Measurements from ENCODE around the gene SPECC1L. TPM values are rescaled to one million over a fixed set of nuclear protein-coding genes. Genes with fewer than 3 reads are reported as not detected.
A peak's percentile ranks its signal among the peaks of the same experiment; 100 is the strongest.

Gene SPECC1L
- total and polyA plus RNA-seq, 4 experiments from 2014 or later: 4.3 to 62.1 (median 32.0) TPM

DNA sequence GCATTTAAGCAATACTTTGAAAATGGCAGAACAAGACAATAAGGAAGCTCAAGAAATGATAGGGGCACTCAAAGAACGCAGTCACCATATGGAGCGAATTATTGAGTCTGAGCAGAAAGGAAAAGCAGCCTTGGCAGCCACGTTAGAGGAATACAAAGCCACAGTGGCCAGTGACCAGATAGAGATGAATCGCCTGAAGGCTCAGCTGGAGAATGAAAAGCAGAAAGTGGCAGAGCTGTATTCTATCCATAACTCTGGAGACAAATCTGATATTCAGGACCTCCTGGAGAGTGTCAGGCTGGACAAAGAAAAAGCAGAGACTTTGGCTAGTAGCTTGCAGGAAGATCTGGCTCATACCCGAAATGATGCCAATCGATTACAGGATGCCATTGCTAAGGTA, 51.9 kb downstream of the SPECC1L start:
- intact Hi-C loops (cut with micrococcal nuclease): no loop called here
- no peak for DNase-seq
- H3K27me3 ChIP-seq (ENCODE audit: insufficient read depth, low read length): no peaks in the 10 kb centered on the region
- H3K4me1 ChIP-seq (ENCODE audit: insufficient read depth, low read length): no peaks in the 10 kb centered on the region
- Mint-ChIP-seq H3K4me1 (peaks cover 5 to 12% (median 10%) of the 10 kb centered on the region in 4 donors), H3K36me3 (peaks cover 40 to 55% of the 10 kb centered on the region in 2 donors), H3K4me3 (no peak overlapping the region), H3K27me3 (no peaks in the 10 kb centered on the region), H3K27ac (peak overlapping the region in 3 of 7 donors; percentile 5 to 23 (median 16)), H3K9me3 (no peaks in the 10 kb centered on the region)
- H3K36me3 ChIP-seq (ENCODE audit: insufficient read depth, low read length): peaks cover 17% of the 10 kb centered on the region
- H3K27ac ChIP-seq (ENCODE audit: low read depth, low read length): no peak overlapping the region
- POLR2A ChIA-PET (ENCODE audit: partially characterized antibody): no interaction called here
- CTCF ChIA-PET (ENCODE audit: partially characterized antibody): interaction anchor here (1.1 to 2.2 kb wide), 2 partner anchors 181 to 199 kb away, joined by 4 read pairs; no protein-coding TSS in a partner anchor
- H3K9me3 ChIP-seq (ENCODE audit: control insufficient read depth in 1 of 2, low read length in 2 of 2): no peaks in the 10 kb centered on the region
- no peak overlapping the region for H3K4me3 ChIP-seq (ENCODE audit: low read length in 2 of 2)

DNA sequence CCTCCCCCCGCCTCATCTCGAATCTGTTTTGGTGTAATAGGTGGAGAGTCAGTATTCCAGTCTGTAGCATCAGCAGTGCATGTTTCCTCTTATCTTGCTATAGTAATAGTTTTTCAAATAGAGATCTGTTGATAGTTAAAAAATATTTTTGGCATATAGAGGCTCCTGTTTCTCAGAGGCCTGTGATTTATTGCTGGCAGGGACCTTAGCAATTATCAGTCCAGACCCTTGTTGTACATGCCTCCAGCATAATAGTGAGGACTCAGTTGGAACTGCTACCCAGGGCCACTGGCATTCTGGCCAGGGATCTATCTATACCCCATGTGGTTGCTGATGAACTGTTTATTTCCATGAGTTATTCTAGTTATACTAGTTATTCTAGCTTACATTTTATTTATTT, 52.6 kb downstream of the SPECC1L start:
- Histone ChIP-seq H3K4me3 (ENCODE audit: low read length in 2 of 2) (no peak overlapping the region), H3K27me3 (ENCODE audit: insufficient read depth, low read length) (no peaks in the 10 kb centered on the region), H3K36me3 (ENCODE audit: insufficient read depth, low read length) (peaks cover 21% of the 10 kb centered on the region), H3K4me1 (ENCODE audit: insufficient read depth, low read length) (no peaks in the 10 kb centered on the region), H3K27ac (ENCODE audit: low read depth, low read length) (no peak overlapping the region), H3K9me3 (ENCODE audit: control insufficient read depth in 1 of 2, low read length in 2 of 2) (no peaks in the 10 kb centered on the region)
- no peak for DNase-seq
- ChIA-PET POLR2A (ENCODE audit: partially characterized antibody) (no interaction called here), CTCF (ENCODE audit: partially characterized antibody) (interaction anchor here (1.1 to 2.2 kb wide), 4 partner anchors 26 to 199 kb away, joined by 3 to 4 read pairs (median 4); partner anchors contain the start of gene ADORA2A)
- H3K4me1 Mint-ChIP-seq: peaks cover 5 to 12% (median 10%) of the 10 kb centered on the region in 4 donors
- peak overlapping the region in 1 of 7 donors; percentile 30 for H3K27ac Mint-ChIP-seq
- peaks cover 44 to 59% of the 10 kb centered on the region in 2 donors for H3K36me3 Mint-ChIP-seq
- H3K27me3 Mint-ChIP-seq: no peaks in the 10 kb centered on the region
- no peak overlapping the region for H3K4me3 Mint-ChIP-seq
- H3K9me3 Mint-ChIP-seq: no peaks in the 10 kb centered on the region
- intact Hi-C loops (cut with micrococcal nuclease): no loop called here

DNA sequence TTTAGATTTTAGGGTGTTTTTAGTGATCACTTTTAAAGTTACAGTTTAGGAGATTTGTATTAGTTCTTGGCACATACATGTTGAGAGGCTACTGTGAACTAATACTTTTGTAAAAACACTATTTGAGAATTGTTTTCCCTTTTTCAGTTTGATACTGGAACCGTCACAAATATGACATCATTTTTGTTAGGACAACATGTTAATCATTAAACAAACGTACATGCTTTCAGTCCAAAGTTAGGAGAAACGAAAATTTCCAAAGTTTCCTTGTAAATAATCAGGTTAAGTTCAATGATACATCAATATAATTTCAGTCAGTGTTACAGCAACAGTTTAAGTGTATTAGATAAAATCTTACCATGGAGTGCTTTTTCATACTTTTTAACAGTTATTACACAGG, 53.1 kb downstream of the SPECC1L start:
- H3K27ac Mint-ChIP-seq: peak overlapping the region in 2 of 7 donors; percentile 28 to 65
- Histone ChIP-seq H3K36me3 (ENCODE audit: insufficient read depth, low read length) (peaks cover 21% of the 10 kb centered on the region), H3K4me1 (ENCODE audit: insufficient read depth, low read length) (no peaks in the 10 kb centered on the region), H3K27me3 (ENCODE audit: insufficient read depth, low read length) (no peaks in the 10 kb centered on the region), H3K27ac (ENCODE audit: low read depth, low read length) (no peak overlapping the region), H3K4me3 (ENCODE audit: low read length in 2 of 2) (no peak overlapping the region), H3K9me3 (ENCODE audit: control insufficient read depth in 1 of 2, low read length in 2 of 2) (no peaks in the 10 kb centered on the region)
- DNase-seq: no peak
- CTCF ChIA-PET (ENCODE audit: partially characterized antibody): interaction anchor here (0.9 to 2.2 kb wide), 6 partner anchors 9 to 202 kb away, joined by 3 to 4 read pairs (median 3); partner anchors contain the start of gene ADORA2A
- POLR2A ChIA-PET (ENCODE audit: partially characterized antibody): no interaction called here
- H3K36me3 Mint-ChIP-seq: peaks cover 46 to 60% of the 10 kb centered on the region in 2 donors
- no peak overlapping the region for H3K4me3 Mint-ChIP-seq
- H3K27me3 Mint-ChIP-seq: no peaks in the 10 kb centered on the region
- intact Hi-C loops (cut with micrococcal nuclease): loop anchor here (1.0 kb wide), 1 partner anchor 162 kb away; no protein-coding TSS in a partner anchor
- H3K4me1 Mint-ChIP-seq: peaks cover 5 to 12% (median 11%) of the 10 kb centered on the region in 4 donors
- no peaks in the 10 kb centered on the region for H3K9me3 Mint-ChIP-seq

DNA sequence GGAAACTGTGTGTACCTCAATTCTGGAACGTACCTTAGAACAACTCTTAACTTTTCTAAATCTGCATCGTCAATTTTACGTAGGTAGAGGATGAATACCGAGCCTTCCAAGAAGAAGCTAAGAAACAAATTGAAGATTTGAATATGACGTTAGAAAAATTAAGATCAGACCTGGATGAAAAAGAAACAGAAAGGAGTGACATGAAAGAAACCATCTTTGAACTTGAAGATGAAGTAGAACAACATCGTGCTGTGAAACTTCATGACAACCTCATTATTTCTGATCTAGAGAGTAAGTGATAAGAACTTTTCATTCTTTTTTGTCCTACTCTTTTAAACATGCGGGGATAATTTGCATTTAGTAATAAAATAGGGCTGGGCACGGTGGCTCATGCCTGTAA, 53.5 kb downstream of the SPECC1L start:
- POLR2A ChIA-PET (ENCODE audit: partially characterized antibody): no interaction called here
- H3K4me3 Mint-ChIP-seq: no peak overlapping the region

DNA sequence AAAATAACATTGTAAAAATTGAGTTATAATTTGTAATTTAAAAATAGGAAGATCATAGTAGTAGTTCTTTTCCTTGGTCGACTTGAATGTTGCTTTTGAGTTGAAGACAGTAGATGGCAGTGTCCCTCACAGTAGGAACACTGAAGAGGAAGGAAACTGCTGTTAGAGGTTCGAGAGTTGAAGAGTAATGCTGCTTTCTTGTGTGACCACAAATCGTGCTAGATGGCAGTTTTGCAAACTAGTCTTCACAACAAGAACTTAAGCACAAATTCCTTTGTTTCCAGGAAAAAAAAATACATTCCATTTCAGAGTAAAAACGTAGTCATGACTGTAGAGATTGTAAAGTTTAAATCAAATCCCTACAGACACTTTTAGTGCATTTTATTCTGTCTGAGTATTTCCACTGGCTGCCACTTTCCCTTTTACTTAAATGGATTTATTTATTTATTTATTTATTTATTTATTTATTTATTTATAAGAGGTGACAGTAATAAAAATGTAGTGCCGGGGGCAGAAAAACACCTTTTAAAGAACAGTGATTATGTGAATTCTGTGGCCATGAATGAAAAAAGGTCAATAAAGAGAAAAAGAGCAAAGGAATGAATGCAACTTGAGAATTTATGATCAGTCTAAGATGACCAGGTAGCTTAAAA, 54.6 kb downstream of the SPECC1L start:
- Histone ChIP-seq H3K27ac (ENCODE audit: low read depth, low read length) (no peak overlapping the region), H3K4me1 (ENCODE audit: insufficient read depth, low read length) (peaks cover 9% of the 10 kb centered on the region), H3K27me3 (ENCODE audit: insufficient read depth, low read length) (no peaks in the 10 kb centered on the region), H3K4me3 (ENCODE audit: low read length in 2 of 2) (no peak overlapping the region), H3K9me3 (ENCODE audit: control insufficient read depth in 1 of 2, low read length in 2 of 2) (no peaks in the 10 kb centered on the region), H3K36me3 (ENCODE audit: insufficient read depth, low read length) (peaks cover 25% of the 10 kb centered on the region)
- Mint-ChIP-seq H3K27me3 (no peaks in the 10 kb centered on the region), H3K36me3 (peaks cover 46 to 64% of the 10 kb centered on the region in 2 donors), H3K27ac (peak overlapping the region in 1 of 7 donors; percentile 12), H3K9me3 (no peaks in the 10 kb centered on the region), H3K4me3 (no peak overlapping the region), H3K4me1 (peaks cover 13 to 22% (median 20%) of the 10 kb centered on the region in 4 donors)
- intact Hi-C loops (cut with micrococcal nuclease): loop anchor here (1.0 kb wide), 2 partner anchors 98 to 200 kb away; no protein-coding TSS in a partner anchor
- ChIA-PET CTCF (ENCODE audit: partially characterized antibody) (interaction anchor here (1.0 to 1.3 kb wide), 4 partner anchors 196 to 204 kb away, joined by 3 to 5 read pairs (median 4); no protein-coding TSS in a partner anchor), POLR2A (ENCODE audit: partially characterized antibody) (no interaction called here)
- peak in 4 of 5 donors; percentile 39 to 49 (median 44) for DNase-seq

More for the DNA sequence above, 53.5 kb downstream of the SPECC1L start:
- no peak overlapping the region for H3K4me3 ChIP-seq (ENCODE audit: low read length in 2 of 2)
- intact Hi-C loops (cut with micrococcal nuclease): loop anchor here (1.0 kb wide), 1 partner anchor 161 kb away; no protein-coding TSS in a partner anchor
- no peak for DNase-seq
- H3K36me3 Mint-ChIP-seq: peaks cover 45 to 58% of the 10 kb centered on the region in 2 donors
- no peak overlapping the region for H3K27ac ChIP-seq (ENCODE audit: low read depth, low read length)
- H3K9me3 Mint-ChIP-seq: no peaks in the 10 kb centered on the region
- H3K4me1 Mint-ChIP-seq: peaks cover 7 to 15% (median 13%) of the 10 kb centered on the region in 4 donors
- peaks cover 21% of the 10 kb centered on the region for H3K36me3 ChIP-seq (ENCODE audit: insufficient read depth, low read length)
- CTCF ChIA-PET (ENCODE audit: partially characterized antibody): interaction anchor here (0.7 to 2.2 kb wide), 8 partner anchors 8 to 206 kb away, joined by 3 to 4 read pairs (median 3); partner anchors contain the start of gene ADORA2A
- peak overlapping the region in 4 of 7 donors; percentile 13 to 66 (median 46) for H3K27ac Mint-ChIP-seq
- H3K4me1 ChIP-seq (ENCODE audit: insufficient read depth, low read length): peaks cover under 1% of the 10 kb centered on the region
- no peaks in the 10 kb centered on the region for H3K9me3 ChIP-seq (ENCODE audit: control insufficient read depth in 1 of 2, low read length in 2 of 2)
- H3K27me3 Mint-ChIP-seq: no peaks in the 10 kb centered on the region
- no peaks in the 10 kb centered on the region for H3K27me3 ChIP-seq (ENCODE audit: insufficient read depth, low read length)

DNA sequence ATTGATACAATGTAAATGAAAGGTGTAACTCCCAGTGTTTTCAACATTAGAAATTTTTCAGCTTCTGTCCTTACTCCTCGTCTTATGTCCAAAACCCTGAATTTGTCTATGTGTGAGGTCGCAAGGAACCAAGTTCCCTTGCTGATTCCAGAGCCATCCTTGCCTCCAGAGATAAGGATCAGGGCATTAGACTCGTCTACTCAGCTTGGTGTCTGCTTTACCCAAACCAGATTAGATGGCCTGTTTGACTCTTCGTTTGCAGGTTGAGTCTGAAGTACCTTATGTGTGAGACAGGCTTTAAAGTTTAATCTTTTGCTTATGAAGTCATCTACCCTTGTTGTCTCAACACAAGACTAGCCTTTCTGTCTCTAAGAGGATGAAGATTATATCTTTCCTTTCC, 55.6 kb downstream of the SPECC1L start:
- Histone ChIP-seq H3K27ac (ENCODE audit: low read depth, low read length) (no peak overlapping the region), H3K9me3 (ENCODE audit: control insufficient read depth in 1 of 2, low read length in 2 of 2) (no peaks in the 10 kb centered on the region), H3K36me3 (ENCODE audit: insufficient read depth, low read length) (peaks cover 30% of the 10 kb centered on the region), H3K4me3 (ENCODE audit: low read length in 2 of 2) (no peak overlapping the region), H3K27me3 (ENCODE audit: insufficient read depth, low read length) (no peaks in the 10 kb centered on the region), H3K4me1 (ENCODE audit: insufficient read depth, low read length) (peaks cover 9% of the 10 kb centered on the region)
- peaks cover 13 to 22% (median 20%) of the 10 kb centered on the region in 4 donors for H3K4me1 Mint-ChIP-seq
- POLR2A ChIA-PET (ENCODE audit: partially characterized antibody): no interaction called here
- no peaks in the 10 kb centered on the region for H3K27me3 Mint-ChIP-seq
- H3K9me3 Mint-ChIP-seq: no peaks in the 10 kb centered on the region
- no peak overlapping the region for H3K27ac Mint-ChIP-seq
- no peak for DNase-seq
- H3K36me3 Mint-ChIP-seq: peaks cover 45 to 63% of the 10 kb centered on the region in 2 donors
- CTCF ChIA-PET (ENCODE audit: partially characterized antibody): interaction anchor here (1.0 to 1.3 kb wide), 3 partner anchors 195 to 201 kb away, joined by 3 to 5 read pairs (median 4); no protein-coding TSS in a partner anchor
- intact Hi-C loops (cut with micrococcal nuclease): no loop called here
- H3K4me3 Mint-ChIP-seq: no peak overlapping the region

DNA sequence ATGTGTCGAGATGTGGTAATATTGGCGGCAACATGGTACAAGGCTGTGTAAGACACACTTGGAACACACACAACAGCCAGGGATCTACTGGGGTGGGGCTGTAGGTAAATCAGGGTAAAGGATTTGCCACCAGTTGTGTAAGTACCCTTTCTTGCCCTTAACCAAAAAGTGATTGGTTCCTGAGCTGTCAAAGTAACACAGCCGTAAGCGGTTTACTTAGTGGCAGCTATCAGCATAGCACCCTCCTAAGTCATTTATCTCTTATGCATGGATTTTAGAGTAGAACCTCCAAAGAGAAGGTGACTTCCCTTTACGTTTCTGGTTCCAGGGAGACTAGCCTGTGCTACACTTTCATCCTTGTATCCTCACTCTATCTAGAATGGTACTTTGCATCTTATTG, 57.2 kb downstream of the SPECC1L start:
- no peaks in the 10 kb centered on the region for H3K27me3 ChIP-seq (ENCODE audit: insufficient read depth, low read length)
- H3K36me3 Mint-ChIP-seq: peaks cover 40 to 56% of the 10 kb centered on the region in 2 donors
- no peaks in the 10 kb centered on the region for H3K9me3 Mint-ChIP-seq
- H3K27me3 Mint-ChIP-seq: no peaks in the 10 kb centered on the region
- no peak for DNase-seq
- H3K9me3 ChIP-seq (ENCODE audit: control insufficient read depth in 1 of 2, low read length in 2 of 2): no peaks in the 10 kb centered on the region
- peaks cover 9% of the 10 kb centered on the region for H3K4me1 ChIP-seq (ENCODE audit: insufficient read depth, low read length)
- POLR2A ChIA-PET (ENCODE audit: partially characterized antibody): no interaction called here
- CTCF ChIA-PET (ENCODE audit: partially characterized antibody): interaction anchor here (0.5 kb wide), 1 partner anchor 794 kb away, joined by 3 read pairs; no protein-coding TSS in a partner anchor
- H3K4me3 ChIP-seq (ENCODE audit: low read length in 2 of 2): no peak overlapping the region
- H3K27ac ChIP-seq (ENCODE audit: low read depth, low read length): no peak overlapping the region
- peaks cover 27% of the 10 kb centered on the region for H3K36me3 ChIP-seq (ENCODE audit: insufficient read depth, low read length)
- H3K4me1 Mint-ChIP-seq: peaks cover 13 to 22% (median 20%) of the 10 kb centered on the region in 4 donors
- H3K27ac Mint-ChIP-seq: no peak overlapping the region
- intact Hi-C loops (cut with micrococcal nuclease): no loop called here
- H3K4me3 Mint-ChIP-seq: no peak overlapping the region
